A549 (cell line): Measurements from ENCODE around the gene PTGDS. TPM values are rescaled to one million over a fixed set of nuclear protein-coding genes. Genes with fewer than 3 reads are reported as not detected.
A peak's percentile ranks its signal among the peaks of the same experiment; 100 is the strongest.

ENCODE experiments used
- ATAC-seq, 2 experiments: fragments of 200-7000 bp in 1 of 2; fragments of >200 bp in 1 of 2; cut with Nextera tagmentation in 1 of 2; cut with Tn5 transposase in 1 of 2; 3 replicates each; pipeline versions ENCODE4 v1.8.0 to v1.9.1; 2018 to 2020; ENCODE audit warnings: mild to moderate bottlenecking in 1 of 2, moderate library complexity in 1 of 2
- CTCF ChIA-PET: fragments of 300-600 bp; sonication (Branson Sonifier 250); formaldehyde crosslinking; extraction: SDS; loops from one replicate; lab custom pipeline; 2021; ENCODE audit warnings: antibody characterized with exemption, inconsistent platforms; lab: Yijun Ruan, JAX
- POLR2A ChIA-PET: fragments of 350-600 bp; formaldehyde crosslinking; extraction: SDS; loops from one replicate; lab custom pipeline; 2021; ENCODE audit warnings: antibody characterized with exemption, inconsistent platforms; lab: Yijun Ruan, JAX
- DNase-seq, 2 experiments: peaks; one replicate each; pipeline versions ENCODE4 v3.0.0 to v3.0.0-alpha.2; 2011 to 2016; ENCODE audit warnings: low read depth in 1 of 2, low spot score in 1 of 2
- FAIRE-seq: peaks from 2 replicates; lab custom pipeline; 2011; peaks lifted over from hg19 to GRCh38; lab: Jason Lieb, UNC
- H3K27ac ChIP-seq, 2 experiments: fragments of >200 bp; sonication (Bioruptor Twin); formaldehyde crosslinking; 3 replicates each; pipeline ENCODE4 v1.5.1; 2016 to 2017
- H3K4me1 ChIP-seq: fragments of >200 bp; sonication (Bioruptor Twin); formaldehyde crosslinking; 3 replicates; pipeline ENCODE4 v1.6.1; 2016
- H3K4me2 ChIP-seq: fragments of >200 bp; sonication (Bioruptor Twin); formaldehyde crosslinking; 3 replicates; pipeline ENCODE4 v1.6.1; 2016
- H3K4me3 ChIP-seq: fragments of >200 bp; sonication (Bioruptor Twin); formaldehyde crosslinking; 3 replicates; pipeline ENCODE4 v1.5.1; 2016
- H3K9me3 ChIP-seq: fragments of >200 bp; sonication (Bioruptor Twin); formaldehyde crosslinking; 3 replicates; pipeline ENCODE4 v1.6.1; 2016
- BHLHE40 ChIP-seq: IDR thresholded peaks from 2 replicates; pipeline ENCODE4 v1.6.1; 2012; ENCODE audit warnings: low read depth, low read length, inconsistent platforms
- CBX2 ChIP-seq: fragments of 200-600 bp; sonication (generic); IDR thresholded peaks from 2 replicates; pipeline ENCODE4 v1.6.1; 2016; ENCODE audit warnings: low read depth, mild to moderate bottlenecking, borderline replicate concordance
- CBX8 ChIP-seq: fragments of 200-600 bp; sonication (generic); IDR thresholded peaks from 2 replicates; pipeline ENCODE4 v1.6.1; 2016
- CEBPB ChIP-seq, 2 experiments: fragments of >200 bp in 1 of 2; sonication (Bioruptor Twin) in 1 of 2; formaldehyde crosslinking in 1 of 2; IDR thresholded peaks; 2 replicates each; pipeline ENCODE4 v1.6.1; 2012 to 2016
- CHD2 ChIP-seq: fragments of 150-350 bp; IDR thresholded peaks from 2 replicates; pipeline ENCODE4 v1.6.1; 2014; ENCODE audit warnings: low read length; ENCODE audit not compliant: partially characterized antibody
- CHD4 ChIP-seq: fragments of 200-600 bp; sonication (generic); IDR thresholded peaks from 2 replicates; pipeline ENCODE4 v1.6.1; 2016; ENCODE audit warnings: antibody characterized with exemption, mild to moderate bottlenecking, borderline replicate concordance
- EP300 ChIP-seq, 2 experiments: fragments of >200 bp; sonication (Bioruptor Twin); formaldehyde crosslinking; IDR thresholded peaks; 2 replicates in 1 of 2; 3 replicates in 1 of 2; pipeline ENCODE4 v1.6.1; 2016 to 2017
- ESRRA ChIP-seq: fragments of 150-350 bp; IDR thresholded peaks from 2 replicates; pipeline ENCODE4 v1.6.1; 2014; ENCODE audit warnings: mild to moderate bottlenecking, low read length, borderline replicate concordance
- FOSB ChIP-seq: fragments of 250-450 bp; sonication (Bioruptor Pico); IDR thresholded peaks from 2 replicates; pipeline ENCODE4 v1.5.0; 2020; ENCODE audit warnings: mild to moderate bottlenecking, moderate library complexity
- FOSL2 ChIP-seq, 2 experiments: fragments of 450-650 bp in 1 of 2; fragments of >200 bp in 1 of 2; sonication (Bioruptor Twin) in 1 of 2; formaldehyde crosslinking; IDR thresholded peaks; 2 replicates each; pipeline versions ENCODE4 v1.5.0 to v1.6.1; 2016 to 2020; ENCODE audit warnings: mild to moderate bottlenecking in 1 of 2, moderate library complexity in 1 of 2
- FOXS1 ChIP-seq: fragments of 250-450 bp; sonication (Bioruptor Pico); IDR thresholded peaks from 2 replicates; pipeline ENCODE4 v1.5.0; 2020; ENCODE audit warnings: mild to moderate bottlenecking, moderate library complexity
- GATA3 ChIP-seq: IDR thresholded peaks from 2 replicates; pipeline ENCODE4 v1.6.1; 2012; ENCODE audit warnings: borderline replicate concordance
- HEYL ChIP-seq: fragments of 250-450 bp; sonication (Bioruptor Pico); IDR thresholded peaks from 2 replicates; pipeline ENCODE4 v1.8.0; 2021; ENCODE audit warnings: mild to moderate bottlenecking, moderate library complexity
- HOXA7 ChIP-seq: fragments of 250-450 bp; sonication (Bioruptor Pico); IDR thresholded peaks from 2 replicates; pipeline ENCODE4 v1.5.0; 2020; ENCODE audit warnings: mild to moderate bottlenecking, moderate library complexity
- HOXB5 ChIP-seq: fragments of 250-450 bp; sonication (Bioruptor Pico); IDR thresholded peaks from 2 replicates; pipeline ENCODE4 v1.5.0; 2020; ENCODE audit warnings: mild to moderate bottlenecking, moderate library complexity
- KDM1A ChIP-seq: fragments of 200-600 bp; sonication (generic); IDR thresholded peaks from 2 replicates; pipeline ENCODE4 v1.6.1; 2016; ENCODE audit warnings: low read depth, mild to moderate bottlenecking
- MAFK ChIP-seq: fragments of 450-650 bp; IDR thresholded peaks from 2 replicates; pipeline ENCODE4 v1.6.1; 2014; ENCODE audit not compliant: partially characterized antibody
- MYC ChIP-seq: IDR thresholded peaks from 2 replicates; pipeline ENCODE4 v1.6.1; 2012; ENCODE audit warnings: mild to moderate bottlenecking, inconsistent platforms, low read length, improper control_type of control experiment, borderline replicate concordance
- NFE2L2 ChIP-seq: fragments of 150-350 bp; conservative IDR thresholded peaks from 2 replicates; pipeline ENCODE4 v1.6.1; 2014; ENCODE audit warnings: low read length
- RCOR1 ChIP-seq: fragments of 150-350 bp; IDR thresholded peaks from 2 replicates; pipeline ENCODE4 v1.6.1; 2014; ENCODE audit warnings: antibody characterized with exemption, low read length, low read depth
- SMC3 ChIP-seq: fragments of >200 bp; sonication (Bioruptor Twin); formaldehyde crosslinking; IDR thresholded peaks from 3 replicates; pipeline ENCODE4 v1.6.1; 2018; ENCODE audit warnings: inconsistent platforms
- TFCP2L1 ChIP-seq: fragments of 250-450 bp; sonication (Bioruptor Pico); IDR thresholded peaks from 2 replicates; pipeline ENCODE4 v1.5.0; 2021; ENCODE audit warnings: mild to moderate bottlenecking
- ZC3H11A ChIP-seq: fragments of 450-650 bp; IDR thresholded peaks from 2 replicates; pipeline ENCODE4 v1.6.1; 2014; ENCODE audit warnings: antibody characterized with exemption, mild to moderate bottlenecking
- ZFP36 ChIP-seq: fragments of 450-650 bp; IDR thresholded peaks from 2 replicates; pipeline ENCODE4 v1.6.1; 2014; ENCODE audit warnings: borderline replicate concordance; ENCODE audit not compliant: partially characterized antibody
- ZSCAN20 ChIP-seq: fragments of 250-450 bp; sonication (Bioruptor Pico); IDR thresholded peaks from 2 replicates; pipeline ENCODE4 v1.8.0; 2022; ENCODE audit warnings: mild to moderate bottlenecking, moderate library complexity
- WGBS: methylation state at CpG from one replicate; pipeline ENCODE4 v1.1.6; 2017; ENCODE audit errors: missing lambda C conversion rate; 5-methylcytosine and 5-hydroxymethylcytosine counted together
- polyA plus RNA-seq, 4 experiments: library from polyadenylated mRNA; depleted of rRNA in 3 of 4; stranded (reverse); fragments of >200 nt; fragmentation: RNase III in 1 of 4; extraction: RNeasy Plus Mini Kit Qiagen cat#74134 plus additional on column Dnase treatment in 1 of 4; gene quantifications; 2 replicates in 3 of 4; 3 replicates in 1 of 4; pipeline ENCODE4 v1.2.3, GENCODE V29; 2011 to 2017
- TF ChIP-seq, protein P1 (sequence below): fragments of >200 bp; sonication (Bioruptor Twin); formaldehyde crosslinking; IDR thresholded peaks from 3 replicates; pipeline ENCODE4 v1.6.1; 2016
- TF ChIP-seq, protein P2 (sequence below): fragments of >200 bp; sonication (Bioruptor Twin); formaldehyde crosslinking; IDR thresholded peaks from 2 replicates; pipeline ENCODE4 v1.6.1; 2016
- TF ChIP-seq, protein P3 (sequence below): fragments of 450-650 bp; IDR thresholded peaks from 2 replicates; pipeline ENCODE4 v1.6.1; 2014; ENCODE audit warnings: antibody characterized with exemption
- TF ChIP-seq, protein P4 (sequence below): IDR thresholded peaks from 2 replicates; pipeline ENCODE4 v1.6.1; 2012
- TF ChIP-seq, protein P5 (sequence below): fragments of >200 bp; sonication (Bioruptor Twin); formaldehyde crosslinking; IDR thresholded peaks from 3 replicates; pipeline ENCODE4 v1.5.1; 2016
- TF ChIP-seq, protein P6 (sequence below): IDR thresholded peaks from 2 replicates; pipeline ENCODE4 v1.6.1; 2012; ENCODE audit warnings: low read depth, borderline replicate concordance
- TF ChIP-seq, protein P7 (sequence below): fragments of 150-350 bp; IDR thresholded peaks from 2 replicates; pipeline ENCODE4 v1.6.1; 2014; ENCODE audit warnings: low read depth, mild to moderate bottlenecking, low read length
- TF ChIP-seq, protein P8 (sequence below): fragments of 250-450 bp; sonication (Bioruptor Pico); IDR thresholded peaks from 2 replicates; pipeline ENCODE4 v1.5.0; 2020; ENCODE audit warnings: low read depth, mild to moderate bottlenecking, moderate library complexity

PTGDS gene
- polyA plus RNA-seq, 2 of the 4 experiments (the other 2 are of a cell fraction) = 0.26 to 0.31 TPM

DNA sequence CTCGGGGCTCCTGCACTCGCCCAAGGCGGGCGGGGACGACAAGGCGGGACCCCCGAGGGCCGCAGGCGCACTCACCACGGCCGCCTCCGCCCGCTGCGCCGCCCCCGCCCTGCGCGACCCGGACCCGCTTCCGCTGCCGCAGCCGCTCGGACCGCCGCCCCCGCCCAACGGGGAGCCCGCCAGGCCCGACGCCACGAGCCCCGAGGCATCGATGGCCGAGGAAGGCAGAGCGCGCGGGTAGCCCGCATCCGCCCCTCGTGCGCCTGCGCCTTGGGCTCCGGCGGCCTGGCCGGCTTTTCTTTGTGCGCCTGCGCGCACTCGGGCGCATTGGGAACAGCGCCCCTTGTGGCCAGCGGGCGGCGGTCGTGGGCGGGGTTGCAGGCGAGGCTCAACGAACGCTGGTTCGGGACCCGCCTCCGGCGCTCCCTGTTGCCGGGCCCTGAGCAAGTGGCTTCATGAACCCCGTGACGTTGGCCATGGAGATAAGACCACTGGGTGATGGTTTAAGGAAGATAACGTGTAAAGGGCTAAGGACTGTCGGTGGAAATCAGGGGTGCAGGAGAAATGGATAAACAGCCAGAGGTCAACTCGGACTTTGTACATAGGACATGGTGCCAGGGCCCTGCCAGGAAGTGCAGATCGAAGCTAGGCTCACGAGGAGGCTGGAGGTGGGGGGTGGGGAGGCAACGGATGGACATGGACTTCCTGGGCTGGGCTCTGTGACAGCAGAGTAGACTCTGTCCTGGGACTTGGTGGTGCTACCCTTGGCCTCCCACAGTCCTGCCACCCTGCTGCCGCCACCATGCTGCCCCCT lies 32.6 kb upstream of the PTGDS start, which contains the start of the genes C8G and FBXW5:
TSS of gene C8G (plus strand) at position 725 of the 814 bp plus-strand sequence. CDS start at position 803, 78 bp downstream.
TSS of gene FBXW5 (minus strand) at position 220 of the 814 bp plus-strand sequence. CDS start 655 bp downstream, outside the sequence.
- Histone ChIP-seq H3K27ac (peak within 1 kb of the TSS; percentile 98 to 99), H3K4me1 (peaks cover 36% of the 10 kb centered on the region), H3K9me3 (no peaks in the 10 kb centered on the region), H3K4me3 (peak within 1 kb of the TSS; percentile 78), H3K4me2 (peak within 1 kb of the TSS; percentile 96)
- 7% methylated on average over 29 of the region's 74 CpGs for WGBS
- ChIA-PET CTCF (interaction anchor here (0.5 to 11.3 kb wide), 29 partner anchors 8 to 123 kb away, joined by 3 to 282 read pairs (median 4); partner anchors contain the start of genes ABCA2, AJM1, FUT7 and NPDC1), POLR2A (interaction anchor here (1.7 kb wide), 1 partner anchor 43 kb away, joined by 10 read pairs; no protein-coding TSS in a partner anchor)
- DNase-seq (peak; percentile 89 to 91), ATAC-seq (peak; percentile 34 to 47), FAIRE-seq (no peak)
- TF ChIP-seq HOXB5 (CRISPR knock-in tag) (no peak), FOSL2 (IDR thresholded peaks at IDR 0.05) (no peak), FOSL2 (CRISPR knock-in tag; IDR thresholded peaks at IDR 0.05) (no peak), EP300 (IDR thresholded peaks at IDR 0.05) (no peak; a peak in 1 of 5 replicates), ZSCAN20 (CRISPR knock-in tag) (0 out of 2 replicates have a peak, but pooled peaks have one; percentile 11), FOXS1 (CRISPR knock-in tag) (no peak), FOSB (CRISPR knock-in tag) (no peak), GATA3 (no peak), HEYL (CRISPR knock-in tag) (no peak), ZFP36 (peak; percentile 1), BHLHE40 (no peak), SMC3 (no peak; the same call in 1 of the 3 replicates), TFCP2L1 (CRISPR knock-in tag) (no peak), NFE2L2 (no peak), MAFK (no peak), CBX2 (no peak), CBX8 (no peak), MYC (0 out of 2 replicates have a peak, but pooled peaks have one; percentile 45), ZC3H11A (no peak), CEBPB (IDR thresholded peaks at IDR 0.05) (no peak), ESRRA (no peak), KDM1A (no peak), HOXA7 (CRISPR knock-in tag) (no peak), RCOR1 (no peak), CHD4 (peak; percentile 79; the same call in 1 of the 2 replicates), CHD2 (no peak)
- TF ChIP-seq, protein P1, sequence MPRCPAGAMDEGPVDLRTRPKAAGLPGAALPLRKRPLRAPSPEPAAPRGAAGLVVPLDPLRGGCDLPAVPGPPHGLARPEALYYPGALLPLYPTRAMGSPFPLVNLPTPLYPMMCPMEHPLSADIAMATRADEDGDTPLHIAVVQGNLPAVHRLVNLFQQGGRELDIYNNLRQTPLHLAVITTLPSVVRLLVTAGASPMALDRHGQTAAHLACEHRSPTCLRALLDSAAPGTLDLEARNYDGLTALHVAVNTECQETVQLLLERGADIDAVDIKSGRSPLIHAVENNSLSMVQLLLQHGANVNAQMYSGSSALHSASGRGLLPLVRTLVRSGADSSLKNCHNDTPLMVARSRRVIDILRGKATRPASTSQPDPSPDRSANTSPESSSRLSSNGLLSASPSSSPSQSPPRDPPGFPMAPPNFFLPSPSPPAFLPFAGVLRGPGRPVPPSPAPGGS = peak; percentile 69; the same call in 2 of the 3 replicates
- TF ChIP-seq, protein P2, sequence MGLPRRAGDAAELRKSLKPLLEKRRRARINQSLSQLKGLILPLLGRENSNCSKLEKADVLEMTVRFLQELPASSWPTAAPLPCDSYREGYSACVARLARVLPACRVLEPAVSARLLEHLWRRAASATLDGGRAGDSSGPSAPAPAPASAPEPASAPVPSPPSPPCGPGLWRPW = no peak
- TF ChIP-seq, protein P3, sequence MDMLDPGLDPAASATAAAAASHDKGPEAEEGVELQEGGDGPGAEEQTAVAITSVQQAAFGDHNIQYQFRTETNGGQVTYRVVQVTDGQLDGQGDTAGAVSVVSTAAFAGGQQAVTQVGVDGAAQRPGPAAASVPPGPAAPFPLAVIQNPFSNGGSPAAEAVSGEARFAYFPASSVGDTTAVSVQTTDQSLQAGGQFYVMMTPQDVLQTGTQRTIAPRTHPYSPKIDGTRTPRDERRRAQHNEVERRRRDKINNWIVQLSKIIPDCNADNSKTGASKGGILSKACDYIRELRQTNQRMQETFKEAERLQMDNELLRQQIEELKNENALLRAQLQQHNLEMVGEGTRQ = no peak
- TF ChIP-seq, protein P4, sequence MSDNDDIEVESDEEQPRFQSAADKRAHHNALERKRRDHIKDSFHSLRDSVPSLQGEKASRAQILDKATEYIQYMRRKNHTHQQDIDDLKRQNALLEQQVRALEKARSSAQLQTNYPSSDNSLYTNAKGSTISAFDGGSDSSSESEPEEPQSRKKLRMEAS = peak; percentile 83
- TF ChIP-seq, protein P5, sequence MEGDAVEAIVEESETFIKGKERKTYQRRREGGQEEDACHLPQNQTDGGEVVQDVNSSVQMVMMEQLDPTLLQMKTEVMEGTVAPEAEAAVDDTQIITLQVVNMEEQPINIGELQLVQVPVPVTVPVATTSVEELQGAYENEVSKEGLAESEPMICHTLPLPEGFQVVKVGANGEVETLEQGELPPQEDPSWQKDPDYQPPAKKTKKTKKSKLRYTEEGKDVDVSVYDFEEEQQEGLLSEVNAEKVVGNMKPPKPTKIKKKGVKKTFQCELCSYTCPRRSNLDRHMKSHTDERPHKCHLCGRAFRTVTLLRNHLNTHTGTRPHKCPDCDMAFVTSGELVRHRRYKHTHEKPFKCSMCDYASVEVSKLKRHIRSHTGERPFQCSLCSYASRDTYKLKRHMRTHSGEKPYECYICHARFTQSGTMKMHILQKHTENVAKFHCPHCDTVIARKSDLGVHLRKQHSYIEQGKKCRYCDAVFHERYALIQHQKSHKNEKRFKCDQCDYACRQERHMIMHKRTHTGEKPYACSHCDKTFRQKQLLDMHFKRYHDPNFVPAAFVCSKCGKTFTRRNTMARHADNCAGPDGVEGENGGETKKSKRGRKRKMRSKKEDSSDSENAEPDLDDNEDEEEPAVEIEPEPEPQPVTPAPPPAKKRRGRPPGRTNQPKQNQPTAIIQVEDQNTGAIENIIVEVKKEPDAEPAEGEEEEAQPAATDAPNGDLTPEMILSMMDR = peak; percentile 94
- TF ChIP-seq, protein P6, sequence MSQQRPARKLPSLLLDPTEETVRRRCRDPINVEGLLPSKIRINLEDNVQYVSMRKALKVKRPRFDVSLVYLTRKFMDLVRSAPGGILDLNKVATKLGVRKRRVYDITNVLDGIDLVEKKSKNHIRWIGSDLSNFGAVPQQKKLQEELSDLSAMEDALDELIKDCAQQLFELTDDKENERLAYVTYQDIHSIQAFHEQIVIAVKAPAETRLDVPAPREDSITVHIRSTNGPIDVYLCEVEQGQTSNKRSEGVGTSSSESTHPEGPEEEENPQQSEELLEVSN = peak; percentile 43; the same call in 1 of the 2 replicates
- TF ChIP-seq, protein P7, sequence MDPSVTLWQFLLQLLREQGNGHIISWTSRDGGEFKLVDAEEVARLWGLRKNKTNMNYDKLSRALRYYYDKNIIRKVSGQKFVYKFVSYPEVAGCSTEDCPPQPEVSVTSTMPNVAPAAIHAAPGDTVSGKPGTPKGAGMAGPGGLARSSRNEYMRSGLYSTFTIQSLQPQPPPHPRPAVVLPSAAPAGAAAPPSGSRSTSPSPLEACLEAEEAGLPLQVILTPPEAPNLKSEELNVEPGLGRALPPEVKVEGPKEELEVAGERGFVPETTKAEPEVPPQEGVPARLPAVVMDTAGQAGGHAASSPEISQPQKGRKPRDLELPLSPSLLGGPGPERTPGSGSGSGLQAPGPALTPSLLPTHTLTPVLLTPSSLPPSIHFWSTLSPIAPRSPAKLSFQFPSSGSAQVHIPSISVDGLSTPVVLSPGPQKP = no peak
- TF ChIP-seq, protein P8, sequence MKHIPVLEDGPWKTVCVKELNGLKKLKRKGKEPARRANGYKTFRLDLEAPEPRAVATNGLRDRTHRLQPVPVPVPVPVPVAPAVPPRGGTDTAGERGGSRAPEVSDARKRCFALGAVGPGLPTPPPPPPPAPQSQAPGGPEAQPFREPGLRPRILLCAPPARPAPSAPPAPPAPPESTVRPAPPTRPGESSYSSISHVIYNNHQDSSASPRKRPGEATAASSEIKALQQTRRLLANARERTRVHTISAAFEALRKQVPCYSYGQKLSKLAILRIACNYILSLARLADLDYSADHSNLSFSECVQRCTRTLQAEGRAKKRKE = no peak
